OCI-LY1 (cell line): ENCODE results near the gene ZNF223.

Experiments
- CTCF ChIP-seq: fragments of 200-600 bp; sonication (generic), shearing (Covaris generic); IDR thresholded peaks from 2 replicates; pipeline ENCODE4 v1.5.1; 2017; ENCODE audit warnings: mild to moderate bottlenecking, antibody characterized with exemption, low read length, moderate library complexity, mixed read lengths
- EZH2 ChIP-seq: fragments of 200-600 bp; sonication (generic), shearing (Covaris generic); IDR thresholded peaks from 2 replicates; pipeline ENCODE4 v1.8.0; 2017; ENCODE audit warnings: borderline replicate concordance, mixed run types, mild to moderate bottlenecking, antibody characterized with exemption, low read length, moderate library complexity, mixed read lengths

DNA sequence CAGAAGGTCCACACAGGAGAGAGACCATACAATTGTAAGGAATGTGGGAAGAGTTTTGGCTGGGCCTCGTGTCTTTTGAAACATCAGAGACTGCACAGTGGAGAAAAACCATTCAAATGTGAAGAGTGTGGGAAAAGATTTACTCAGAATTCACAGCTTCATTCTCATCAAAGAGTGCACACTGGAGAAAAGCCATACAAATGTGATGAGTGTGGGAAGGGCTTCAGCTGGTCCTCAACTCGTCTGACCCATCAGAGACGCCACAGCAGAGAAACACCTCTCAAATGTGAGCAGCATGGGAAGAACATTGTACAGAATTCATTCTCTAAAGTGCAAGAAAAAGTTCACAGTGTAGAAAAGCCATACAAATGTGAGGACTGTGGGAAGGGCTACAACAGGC, 55.9 kb downstream of the ZNF223 start:
- TF ChIP-seq CTCF (no peak), EZH2 (no peak)
